ENCODE measurements around the gene ACMSD. TPM values are rescaled to one million over a fixed set of nuclear protein-coding genes. Genes with fewer than 3 reads are reported as not detected.

The ACMSD gene
- polyA plus RNA-seq, 1 donor from 2014 or later: not detected

GRCh38 chr2:134869946-134870736, 31.7 kb downstream of the ACMSD start:
- H3K9me3 ChIP-seq (ENCODE audit: low read length): no peaks in the 10 kb centered on the region
- TF ChIP-seq, protein P1, sequence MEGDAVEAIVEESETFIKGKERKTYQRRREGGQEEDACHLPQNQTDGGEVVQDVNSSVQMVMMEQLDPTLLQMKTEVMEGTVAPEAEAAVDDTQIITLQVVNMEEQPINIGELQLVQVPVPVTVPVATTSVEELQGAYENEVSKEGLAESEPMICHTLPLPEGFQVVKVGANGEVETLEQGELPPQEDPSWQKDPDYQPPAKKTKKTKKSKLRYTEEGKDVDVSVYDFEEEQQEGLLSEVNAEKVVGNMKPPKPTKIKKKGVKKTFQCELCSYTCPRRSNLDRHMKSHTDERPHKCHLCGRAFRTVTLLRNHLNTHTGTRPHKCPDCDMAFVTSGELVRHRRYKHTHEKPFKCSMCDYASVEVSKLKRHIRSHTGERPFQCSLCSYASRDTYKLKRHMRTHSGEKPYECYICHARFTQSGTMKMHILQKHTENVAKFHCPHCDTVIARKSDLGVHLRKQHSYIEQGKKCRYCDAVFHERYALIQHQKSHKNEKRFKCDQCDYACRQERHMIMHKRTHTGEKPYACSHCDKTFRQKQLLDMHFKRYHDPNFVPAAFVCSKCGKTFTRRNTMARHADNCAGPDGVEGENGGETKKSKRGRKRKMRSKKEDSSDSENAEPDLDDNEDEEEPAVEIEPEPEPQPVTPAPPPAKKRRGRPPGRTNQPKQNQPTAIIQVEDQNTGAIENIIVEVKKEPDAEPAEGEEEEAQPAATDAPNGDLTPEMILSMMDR (IDR thresholded peaks at IDR 0.05; ENCODE audit: poor library complexity, severe bottlenecking): no peak
- TF ChIP-seq SMC3 (conservative IDR thresholded peaks at IDR 0.05; ENCODE audit: poor library complexity) (no peak), REST (IDR thresholded peaks at IDR 0.05; ENCODE audit: borderline replicate concordance) (no peak), RAD21 (conservative IDR thresholded peaks at IDR 0.05) (no peak), MXI1 (conservative IDR thresholded peaks at IDR 0.05; ENCODE audit: poor library complexity, severe bottlenecking) (no peak), TAF1 (IDR thresholded peaks at IDR 0.05; ENCODE audit: low read depth) (no peak), EP300 (conservative IDR thresholded peaks at IDR 0.05; ENCODE audit: poor library complexity, severe bottlenecking) (no peak), EZH2 (IDR thresholded peaks at IDR 0.05; ENCODE audit: borderline replicate concordance, insufficient read depth, low read length, poor library complexity, severe bottlenecking) (no peak), POLR2AphosphoS5 (IDR thresholded peaks at IDR 0.05) (no peak)

GRCh38 chr2:134873152-134873551, 34.7 kb downstream of the ACMSD start:
- H3K27ac ChIP-seq (ENCODE audit: low read length): no peak overlapping the region
- no peak overlapping the region for H3K4me3 ChIP-seq (ENCODE audit: low read length)
- H3K79me2 ChIP-seq (replicated peaks; ENCODE audit: insufficient read depth, low read length): no peaks in the 10 kb centered on the region
- H3F3A ChIP-seq (ENCODE audit: insufficient read depth, low read length, poor library complexity, severe bottlenecking): no peaks in the 10 kb centered on the region
- no peaks in the 10 kb centered on the region for H3K9me3 ChIP-seq (ENCODE audit: low read length)
- no peak overlapping the region for H2AFZ ChIP-seq (ENCODE audit: low read depth, low read length)
- no peaks in the 10 kb centered on the region for H4K20me1 ChIP-seq (ENCODE audit: insufficient read depth)
- TF ChIP-seq POLR2AphosphoS5 (IDR thresholded peaks at IDR 0.05): no peak
- TF ChIP-seq RAD21 (conservative IDR thresholded peaks at IDR 0.05): no peak
- TF ChIP-seq REST (IDR thresholded peaks at IDR 0.05; ENCODE audit: borderline replicate concordance): no peak
- no peaks in the 10 kb centered on the region for H3K27me3 ChIP-seq (ENCODE audit: insufficient read depth, low read depth, low read length)
- H3K4me2 ChIP-seq (ENCODE audit: low read length): no peak overlapping the region
- H3K36me3 ChIP-seq (ENCODE audit: insufficient read depth, low read length): no peaks in the 10 kb centered on the region
- H3K9ac ChIP-seq (ENCODE audit: low read length): no peak overlapping the region
- H3K9me2 ChIP-seq (ENCODE audit: insufficient read depth, low read length): no peaks in the 10 kb centered on the region

More at GRCh38 chr2:134869946-134870736, 31.7 kb downstream of the ACMSD start:
- H3F3A ChIP-seq (ENCODE audit: insufficient read depth, low read length, poor library complexity, severe bottlenecking): no peaks in the 10 kb centered on the region
- H3K36me3 ChIP-seq (ENCODE audit: insufficient read depth, low read length): no peaks in the 10 kb centered on the region
- H3K4me2 ChIP-seq (ENCODE audit: low read length): no peak overlapping the region
- no peak overlapping the region for H3K27ac ChIP-seq (ENCODE audit: low read length)
- no peak overlapping the region for H3K4me3 ChIP-seq (ENCODE audit: low read length)
- no peak overlapping the region for H2AFZ ChIP-seq (ENCODE audit: low read depth, low read length)
- H3K9me2 ChIP-seq (ENCODE audit: insufficient read depth, low read length): no peaks in the 10 kb centered on the region
- H3K9ac ChIP-seq (ENCODE audit: low read length): no peak overlapping the region
- no peaks in the 10 kb centered on the region for H4K20me1 ChIP-seq (ENCODE audit: insufficient read depth)
- H3K27me3 ChIP-seq (ENCODE audit: insufficient read depth, low read depth, low read length): no peaks in the 10 kb centered on the region
- no peaks in the 10 kb centered on the region for H3K79me2 ChIP-seq (replicated peaks; ENCODE audit: insufficient read depth, low read length)

All from neural cell (in vitro differentiated cells).